HCT116 (cell line): ENCODE measurements around the gene TVP23A. TPM values are rescaled to one million over a fixed set of nuclear protein-coding genes. Genes with fewer than 3 reads are reported as not detected.

Experiments
- ATAC-seq: fragments of 200-7000 bp; cut with Tn5 transposase; 2 replicates; pipeline ENCODE4 v1.9.1; 2020; ENCODE audit warnings: mild to moderate bottlenecking, moderate library complexity
- BruUV-seq: library from RNA; stranded (reverse); fragments of 400-500 nt; replicated peaks from 2 replicates; lab custom pipeline; 2021; lab: Mats Ljungman, UMichigan
- CTCF ChIA-PET: fragments of 300-600 bp; sonication (Branson Sonifier 250); formaldehyde crosslinking; loops from one replicate; lab custom pipeline; 2021; ENCODE audit warnings: antibody characterized with exemption; lab: Charles Lee
- POLR2A ChIA-PET: fragments of 300-600, 350-600 bp; sonication (Branson Sonifier 250); formaldehyde crosslinking; loops from one replicate; lab custom pipeline; 2021; ENCODE audit warnings: antibody characterized with exemption; lab: Charles Lee
- RAD21 ChIA-PET, 2 experiments: fragments of 300-600 bp; sonication (Branson Sonifier 250); formaldehyde crosslinking; loops; one replicate each; lab custom pipeline; 2023; ENCODE audit warnings: low total read pairs in 2 of 2; ENCODE audit not compliant: uncharacterized antibody in 2 of 2, unreplicated experiment in 2 of 2, low non-redundant PET in 1 of 2; lab: Charles Lee
- DNase-seq: peaks from one replicate; pipeline ENCODE4 v3.0.0-alpha.2; 2010; ENCODE audit warnings: low read depth, low spot score
- H2AFZ ChIP-seq: fragments of 200-600 bp; shearing (Covaris generic), sonication (generic); 2 replicates; pipeline ENCODE4 v1.6.1; 2017; ENCODE audit warnings: low read depth, mixed run types, mixed read lengths, antibody characterized with exemption, low read length; ENCODE audit not compliant: poor library complexity, severe bottlenecking
- H3K27ac ChIP-seq: 2 replicates; pipeline ENCODE4 v1.5.1; 2012; ENCODE audit warnings: low read depth, low read length
- H3K27me3 ChIP-seq: fragments of 200-600 bp; sonication (generic); 2 replicates; pipeline ENCODE4 v1.6.1; 2016; ENCODE audit warnings: mixed run types, low read length, mixed read lengths; ENCODE audit not compliant: insufficient read depth
- H3K36me3 ChIP-seq, 2 experiments: fragments of 200-500 bp in 1 of 2; fragments of 200-600 bp in 1 of 2; sonication (Bioruptor generic) in 1 of 2; sonication (generic) in 1 of 2; 2 replicates each; pipeline versions ENCODE4 v1.5.1 to v1.6.1; 2014 to 2016; ENCODE audit warnings: low read length in 2 of 2, inconsistent platforms in 1 of 2, mixed read lengths in 1 of 2, mixed run types in 1 of 2; ENCODE audit not compliant: insufficient read depth in 2 of 2, control insufficient read depth in 1 of 2
- H3K4me1 ChIP-seq, 2 experiments: fragments of 200-600 bp in 1 of 2; sonication (generic) in 1 of 2; 2 replicates each; pipeline versions ENCODE4 v1.5.1 to v1.6.1; 2012 to 2017; ENCODE audit warnings: low read length in 2 of 2, inconsistent platforms in 1 of 2, mild to moderate bottlenecking in 1 of 2, mixed read lengths in 1 of 2, mixed run types in 1 of 2, moderate library complexity in 1 of 2; ENCODE audit not compliant: insufficient read depth in 2 of 2, control insufficient read depth in 1 of 2
- H3K4me2 ChIP-seq: fragments of 200-600 bp; sonication (generic); 2 replicates; pipeline ENCODE4 v1.6.1; 2017; ENCODE audit warnings: mixed run types, low read length, mixed read lengths
- H3K4me3 ChIP-seq, 2 experiments: fragments of 200-600 bp in 1 of 2; sonication (generic) in 1 of 2; replicated peaks in 1 of 2; 2 replicates each; pipeline ENCODE4 v1.5.1; 2011 to 2016; ENCODE audit warnings: low read length in 2 of 2, control low read depth in 1 of 2, low read depth in 1 of 2, mild to moderate bottlenecking in 1 of 2, mixed read lengths in 1 of 2, mixed run types in 1 of 2
- H3K79me2 ChIP-seq: fragments of 200-600 bp; sonication (generic); 2 replicates; pipeline ENCODE4 v1.6.1; 2017; ENCODE audit warnings: mild to moderate bottlenecking, mixed run types, low read length, moderate library complexity, mixed read lengths; ENCODE audit not compliant: insufficient read depth
- H3K9ac ChIP-seq: fragments of 200-600 bp; sonication (generic); 2 replicates; pipeline ENCODE4 v1.6.1; 2016; ENCODE audit warnings: low read length, mixed read lengths
- H3K9me2 ChIP-seq: fragments of 200-600 bp; sonication (generic), shearing (Covaris generic); 2 replicates; pipeline ENCODE4 v1.6.1; 2017; ENCODE audit warnings: mixed run types, mild to moderate bottlenecking, moderate library complexity; ENCODE audit not compliant: insufficient read depth
- H3K9me3 ChIP-seq, 2 experiments: fragments of 200-500 bp in 1 of 2; fragments of 200-600 bp in 1 of 2; sonication (Bioruptor generic) in 1 of 2; sonication (generic) in 1 of 2; 2 replicates each; pipeline ENCODE4 v1.6.1; 2014 to 2017; ENCODE audit warnings: low read length in 2 of 2, mixed read lengths in 2 of 2, inconsistent platforms in 1 of 2, low read depth in 1 of 2, mild to moderate bottlenecking in 1 of 2, mixed run types in 1 of 2, moderate library complexity in 1 of 2; ENCODE audit not compliant: control insufficient read depth in 1 of 2, insufficient read depth in 1 of 2
- H4K20me1 ChIP-seq: fragments of 200-600 bp; sonication (generic), shearing (Covaris generic); 2 replicates; pipeline ENCODE4 v1.6.1; 2017; ENCODE audit warnings: mixed run types, mild to moderate bottlenecking, moderate library complexity; ENCODE audit not compliant: insufficient read depth
- CBX3 ChIP-seq: IDR thresholded peaks from 2 replicates; pipeline ENCODE4 v1.6.1; 2012; ENCODE audit warnings: low read depth
- CEBPB ChIP-seq: IDR thresholded peaks from 2 replicates; pipeline ENCODE4 v1.6.1; 2012; ENCODE audit warnings: low read depth
- EGR1 ChIP-seq: IDR thresholded peaks from 2 replicates; pipeline ENCODE4 v1.6.1; 2012; ENCODE audit warnings: low read depth
- POLR2AphosphoS5 ChIP-seq: IDR thresholded peaks from 2 replicates; pipeline ENCODE4 v1.6.1; 2011; ENCODE audit warnings: mild to moderate bottlenecking, low read depth, low read length, moderate library complexity
- RAD21 ChIP-seq: IDR thresholded peaks from 2 replicates; pipeline ENCODE4 v1.6.1; 2012; ENCODE audit warnings: low read depth, mild to moderate bottlenecking
- SIN3A ChIP-seq: IDR thresholded peaks from 2 replicates; pipeline ENCODE4 v1.6.1; 2012; ENCODE audit warnings: low read depth
- SP1 ChIP-seq: IDR thresholded peaks from 2 replicates; pipeline ENCODE4 v1.6.1; 2012; ENCODE audit warnings: low read depth
- TCF7L2 ChIP-seq: IDR thresholded peaks from 2 replicates; pipeline ENCODE4 v1.7.0; 2011; ENCODE audit warnings: borderline replicate concordance, inconsistent platforms; ENCODE audit not compliant: insufficient read depth, insufficient read length; ENCODE audit errors: extremely low read depth
- intact Hi-C: fragments of 100-400 bp; cut with micrococcal nuclease; formaldehyde crosslinking; loops from 2 replicates; pipeline ENCODE4 v1.10.0; 2022
- total RNA-seq: library from RNA; stranded (reverse); gene quantifications from one replicate; pipeline ENCODE4 v1.2.1, GENCODE V29; 2021; ENCODE audit not compliant: unreplicated experiment
- TF ChIP-seq, protein P1 (sequence below): IDR thresholded peaks from 2 replicates; pipeline ENCODE4 v1.6.1; 2012; ENCODE audit warnings: low read depth
- TF ChIP-seq, protein P2 (sequence below): IDR thresholded peaks from 2 replicates; pipeline ENCODE4 v1.6.1; 2012
- TF ChIP-seq, protein P3 (sequence below): IDR thresholded peaks from 2 replicates; pipeline ENCODE4 v1.6.1; 2011; ENCODE audit warnings: mild to moderate bottlenecking, low read length, moderate library complexity; ENCODE audit not compliant: insufficient replicate concordance; ENCODE audit errors: extremely low read depth

TVP23A gene
- total RNA-seq, 1 experiment from 2014 or later: not detected

DNA sequence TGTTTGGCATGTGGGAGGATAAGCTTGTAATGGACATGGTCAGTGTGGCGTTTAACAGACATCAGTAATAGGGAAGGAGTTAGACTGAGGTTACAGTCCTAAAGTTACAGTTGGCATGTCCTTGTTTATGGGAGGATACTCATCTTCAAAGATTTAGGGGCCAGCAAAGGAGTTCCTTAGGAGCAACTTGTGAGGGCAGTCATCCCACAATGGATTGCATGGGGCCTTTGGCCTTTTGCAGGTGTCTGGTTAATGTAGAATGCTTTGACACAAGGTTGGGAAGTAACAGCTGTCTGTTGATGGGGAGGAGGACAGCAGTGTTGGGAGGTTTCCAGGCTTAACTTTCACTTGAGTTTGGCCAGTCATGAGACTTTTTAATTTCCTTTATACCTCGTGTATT lies 72.8 kb downstream of the TVP23A start:
- H3K9ac ChIP-seq: no peak overlapping the region
- no peaks in the 10 kb centered on the region for H3K27me3 ChIP-seq
- H3K36me3 ChIP-seq: 0 out of 4 replicates have a peak, but pooled peaks cover 0 to 5% of the 10 kb centered on the region in 2 experiments
- no peak overlapping the region for H2AFZ ChIP-seq
- H3K4me3 ChIP-seq: no peak overlapping the region
- BruUV-seq: no TSS peak
- ATAC-seq (no peak), DNase-seq (no peak)
- H3K9me2 ChIP-seq: no peaks in the 10 kb centered on the region
- POLR2A ChIA-PET: no interaction called here
- H3K4me1 ChIP-seq: peaks cover 9 to 33% of the 10 kb centered on the region in 2 experiments; a peak in 3 of 4 replicates
- RAD21 ChIA-PET: no interaction called here
- CTCF ChIA-PET: no interaction called here
- no peak overlapping the region for H3K27ac ChIP-seq
- intact Hi-C loops: loop anchor here (2.0 kb wide), 1 partner anchor 173 kb away; no protein-coding TSS in a partner anchor
- H3K4me2 ChIP-seq: no peak overlapping the region
- H3K79me2 ChIP-seq: no peaks in the 10 kb centered on the region
- no peaks in the 10 kb centered on the region for H4K20me1 ChIP-seq
- H3K9me3 ChIP-seq: no peaks in the 10 kb centered on the region
- TF ChIP-seq EGR1 (no peak), SIN3A (no peak), POLR2AphosphoS5 (no peak), TCF7L2 (no peak), SP1 (no peak), CEBPB (no peak), RAD21 (no peak), CBX3 (no peak)
- TF ChIP-seq, protein P1, sequence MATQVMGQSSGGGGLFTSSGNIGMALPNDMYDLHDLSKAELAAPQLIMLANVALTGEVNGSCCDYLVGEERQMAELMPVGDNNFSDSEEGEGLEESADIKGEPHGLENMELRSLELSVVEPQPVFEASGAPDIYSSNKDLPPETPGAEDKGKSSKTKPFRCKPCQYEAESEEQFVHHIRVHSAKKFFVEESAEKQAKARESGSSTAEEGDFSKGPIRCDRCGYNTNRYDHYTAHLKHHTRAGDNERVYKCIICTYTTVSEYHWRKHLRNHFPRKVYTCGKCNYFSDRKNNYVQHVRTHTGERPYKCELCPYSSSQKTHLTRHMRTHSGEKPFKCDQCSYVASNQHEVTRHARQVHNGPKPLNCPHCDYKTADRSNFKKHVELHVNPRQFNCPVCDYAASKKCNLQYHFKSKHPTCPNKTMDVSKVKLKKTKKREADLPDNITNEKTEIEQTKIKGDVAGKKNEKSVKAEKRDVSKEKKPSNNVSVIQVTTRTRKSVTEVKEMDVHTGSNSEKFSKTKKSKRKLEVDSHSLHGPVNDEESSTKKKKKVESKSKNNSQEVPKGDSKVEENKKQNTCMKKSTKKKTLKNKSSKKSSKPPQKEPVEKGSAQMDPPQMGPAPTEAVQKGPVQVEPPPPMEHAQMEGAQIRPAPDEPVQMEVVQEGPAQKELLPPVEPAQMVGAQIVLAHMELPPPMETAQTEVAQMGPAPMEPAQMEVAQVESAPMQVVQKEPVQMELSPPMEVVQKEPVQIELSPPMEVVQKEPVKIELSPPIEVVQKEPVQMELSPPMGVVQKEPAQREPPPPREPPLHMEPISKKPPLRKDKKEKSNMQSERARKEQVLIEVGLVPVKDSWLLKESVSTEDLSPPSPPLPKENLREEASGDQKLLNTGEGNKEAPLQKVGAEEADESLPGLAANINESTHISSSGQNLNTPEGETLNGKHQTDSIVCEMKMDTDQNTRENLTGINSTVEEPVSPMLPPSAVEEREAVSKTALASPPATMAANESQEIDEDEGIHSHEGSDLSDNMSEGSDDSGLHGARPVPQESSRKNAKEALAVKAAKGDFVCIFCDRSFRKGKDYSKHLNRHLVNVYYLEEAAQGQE: no peak
- TF ChIP-seq, protein P2, sequence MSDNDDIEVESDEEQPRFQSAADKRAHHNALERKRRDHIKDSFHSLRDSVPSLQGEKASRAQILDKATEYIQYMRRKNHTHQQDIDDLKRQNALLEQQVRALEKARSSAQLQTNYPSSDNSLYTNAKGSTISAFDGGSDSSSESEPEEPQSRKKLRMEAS: no peak
- TF ChIP-seq, protein P3, sequence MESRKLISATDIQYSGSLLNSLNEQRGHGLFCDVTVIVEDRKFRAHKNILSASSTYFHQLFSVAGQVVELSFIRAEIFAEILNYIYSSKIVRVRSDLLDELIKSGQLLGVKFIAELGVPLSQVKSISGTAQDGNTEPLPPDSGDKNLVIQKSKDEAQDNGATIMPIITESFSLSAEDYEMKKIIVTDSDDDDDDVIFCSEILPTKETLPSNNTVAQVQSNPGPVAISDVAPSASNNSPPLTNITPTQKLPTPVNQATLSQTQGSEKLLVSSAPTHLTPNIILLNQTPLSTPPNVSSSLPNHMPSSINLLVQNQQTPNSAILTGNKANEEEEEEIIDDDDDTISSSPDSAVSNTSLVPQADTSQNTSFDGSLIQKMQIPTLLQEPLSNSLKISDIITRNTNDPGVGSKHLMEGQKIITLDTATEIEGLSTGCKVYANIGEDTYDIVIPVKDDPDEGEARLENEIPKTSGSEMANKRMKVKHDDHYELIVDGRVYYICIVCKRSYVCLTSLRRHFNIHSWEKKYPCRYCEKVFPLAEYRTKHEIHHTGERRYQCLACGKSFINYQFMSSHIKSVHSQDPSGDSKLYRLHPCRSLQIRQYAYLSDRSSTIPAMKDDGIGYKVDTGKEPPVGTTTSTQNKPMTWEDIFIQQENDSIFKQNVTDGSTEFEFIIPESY: no peak
